GM23338 (cell line): ENCODE data around the gene OLFML2A. TPM values are rescaled to one million over a fixed set of nuclear protein-coding genes. Genes with fewer than 3 reads are reported as not detected.

Experiments used
- ATAC-seq: fragments of 200-7000 bp; cut with Tn5 transposase; 3 replicates; pipeline ENCODE4 v1.9.1; 2020
- DNase-seq: peaks from one replicate; pipeline ENCODE4 v3.0.0-alpha.2; 2015; ENCODE audit warnings: low spot score
- H2AFZ ChIP-seq: fragments of 200-600 bp; sonication (generic); 2 replicates; pipeline ENCODE4 v1.8.0; 2016; ENCODE audit warnings: antibody characterized with exemption, mild to moderate bottlenecking, moderate library complexity
- H3F3A ChIP-seq: fragments of 200-600 bp; sonication (generic); replicated peaks from 2 replicates; pipeline ENCODE4 v1.8.0; 2017; ENCODE audit warnings: antibody characterized with exemption, mixed run types, low read depth
- H3K27ac ChIP-seq: fragments of 200-600 bp; sonication (generic); 2 replicates; pipeline ENCODE4 v1.6.1; 2016; ENCODE audit warnings: low read depth
- H3K27me3 ChIP-seq: fragments of 200-600 bp; sonication (generic); 2 replicates; pipeline ENCODE4 v1.8.0; 2016; ENCODE audit warnings: mild to moderate bottlenecking, mixed run types, moderate library complexity; ENCODE audit not compliant: insufficient read depth
- H3K36me3 ChIP-seq: fragments of 200-600 bp; sonication (generic); 2 replicates; pipeline ENCODE4 v1.8.0; 2016; ENCODE audit warnings: mild to moderate bottlenecking; ENCODE audit not compliant: insufficient read depth
- H3K4me1 ChIP-seq: fragments of 200-600 bp; sonication (generic); 2 replicates; pipeline ENCODE4 v1.8.0; 2016; ENCODE audit warnings: mild to moderate bottlenecking, moderate library complexity; ENCODE audit not compliant: insufficient read depth
- H3K4me2 ChIP-seq: fragments of 200-600 bp; sonication (generic); 2 replicates; pipeline ENCODE4 v1.7.1; 2017; ENCODE audit warnings: mixed run types
- H3K4me3 ChIP-seq: fragments of 200-600 bp; sonication (generic); 2 replicates; pipeline ENCODE4 v1.6.1; 2016; ENCODE audit warnings: mixed run types
- H3K79me2 ChIP-seq: fragments of 200-600 bp; sonication (generic); replicated peaks from 2 replicates; pipeline ENCODE4 v1.8.0; 2017; ENCODE audit warnings: mild to moderate bottlenecking; ENCODE audit not compliant: insufficient read depth
- H3K9me2 ChIP-seq: fragments of 200-600 bp; sonication (generic); 2 replicates; pipeline ENCODE4 v1.8.0; 2017; ENCODE audit not compliant: insufficient read depth
- H4K20me1 ChIP-seq: fragments of 200-600 bp; sonication (generic); replicated peaks from 2 replicates; pipeline ENCODE4 v1.8.0; 2017; ENCODE audit warnings: mild to moderate bottlenecking; ENCODE audit not compliant: insufficient read depth
- H3K27ac Mint-ChIP-seq: 2 replicates; pipeline ENCODE4 v1.8.0; 2020; ENCODE audit warnings: inconsistent platforms, mild to moderate bottlenecking, moderate library complexity, mixed read lengths
- H3K27me3 Mint-ChIP-seq: 3 replicates; pipeline ENCODE4 v1.8.0; 2022; ENCODE audit warnings: low read depth, mild to moderate bottlenecking, moderate library complexity, mixed read lengths, inconsistent platforms; ENCODE audit not compliant: insufficient read depth, poor library complexity
- H3K36me3 Mint-ChIP-seq: 3 replicates; pipeline ENCODE4 v1.8.0; 2021; ENCODE audit warnings: low read depth, mild to moderate bottlenecking, inconsistent platforms, moderate library complexity, mixed read lengths
- H3K4me1 Mint-ChIP-seq: 3 replicates; pipeline ENCODE4 v1.8.0; 2020; ENCODE audit warnings: mild to moderate bottlenecking, inconsistent platforms, mixed read lengths
- H3K4me3 Mint-ChIP-seq: 3 replicates; pipeline ENCODE4 v1.8.0; 2021; ENCODE audit warnings: moderate library complexity, mild to moderate bottlenecking, inconsistent platforms, mixed read lengths
- H3K9me3 Mint-ChIP-seq: 3 replicates; pipeline ENCODE4 v1.8.0; 2020; ENCODE audit warnings: moderate library complexity, mild to moderate bottlenecking, inconsistent platforms, mixed read lengths
- CREB1 ChIP-seq: fragments of 250-450 bp; sonication (Bioruptor Pico); IDR thresholded peaks from 2 replicates; pipeline ENCODE4 v1.5.0; 2020; ENCODE audit warnings: low read depth, mild to moderate bottlenecking, moderate library complexity
- ETS1 ChIP-seq: IDR thresholded peaks from 2 replicates; pipeline ENCODE4 v1.6.1; 2016; ENCODE audit warnings: antibody characterized with exemption
- EZH2 ChIP-seq: fragments of 200-600 bp; sonication (generic); IDR thresholded peaks from one replicate; pipeline ENCODE4 v1.8.0; 2017; ENCODE audit warnings: antibody characterized with exemption, mild to moderate bottlenecking, low read depth; ENCODE audit not compliant: unreplicated experiment
- EZH2phosphoT487 ChIP-seq: fragments of 200-600 bp; sonication (generic); IDR thresholded peaks from one replicate; pipeline ENCODE4 v1.8.1; 2018; ENCODE audit warnings: antibody characterized with exemption; ENCODE audit not compliant: unreplicated experiment
- NANOG ChIP-seq: IDR thresholded peaks from 2 replicates; pipeline ENCODE4 v1.6.1; 2016; ENCODE audit warnings: antibody characterized with exemption, borderline replicate concordance
- POLR2AphosphoS5 ChIP-seq: IDR thresholded peaks from 2 replicates; pipeline ENCODE4 v1.6.1; 2016; ENCODE audit warnings: antibody characterized with exemption, low read depth
- STAT1 ChIP-seq: IDR thresholded peaks from one replicate; pipeline ENCODE4 v1.6.1; 2016; ENCODE audit warnings: antibody characterized with exemption; ENCODE audit not compliant: unreplicated experiment
- ZNF331 ChIP-seq: fragments of 250-450 bp; sonication (Bioruptor Pico); IDR thresholded peaks from 2 replicates; pipeline ENCODE4 v1.5.0; 2020; ENCODE audit warnings: low read depth, mild to moderate bottlenecking, moderate library complexity
- polyA plus RNA-seq: library from polyadenylated mRNA; unstranded; fragments of >200 nt; fragmentation: Nextera tagmentation; extraction: Ambion mirVana; gene quantifications from 2 replicates; pipeline ENCODE4 v1.2.1, GENCODE V29; 2016
- total RNA-seq: library from RNA; depleted of rRNA; stranded (reverse); fragments of >200 nt; shearing (Covaris generic); gene quantifications from 2 replicates; pipeline ENCODE4 v1.2.3, GENCODE V29; 2014
- TF ChIP-seq, protein P1 (sequence below), 2 experiments: fragments of 200-600 bp in 1 of 2; sonication (generic) in 1 of 2; conservative IDR thresholded peaks; 2 replicates each; pipeline versions ENCODE4 v1.5.1 to v1.6.1; 2016 to 2017; ENCODE audit warnings: antibody characterized with exemption in 2 of 2, low read depth in 2 of 2, mild to moderate bottlenecking in 2 of 2, moderate library complexity in 1 of 2
- TF ChIP-seq, protein P2 (sequence below): fragments of 250-450 bp; sonication (Bioruptor Pico); IDR thresholded peaks from 2 replicates; pipeline ENCODE4 v1.5.0; 2020; ENCODE audit warnings: mild to moderate bottlenecking, moderate library complexity

OLFML2A gene
- total and polyA plus RNA-seq, 2 experiments from 2014 or later, result 1.1 to 6.7 TPM

- no peak for TF ChIP-seq NANOG
- TF ChIP-seq, protein P1, sequence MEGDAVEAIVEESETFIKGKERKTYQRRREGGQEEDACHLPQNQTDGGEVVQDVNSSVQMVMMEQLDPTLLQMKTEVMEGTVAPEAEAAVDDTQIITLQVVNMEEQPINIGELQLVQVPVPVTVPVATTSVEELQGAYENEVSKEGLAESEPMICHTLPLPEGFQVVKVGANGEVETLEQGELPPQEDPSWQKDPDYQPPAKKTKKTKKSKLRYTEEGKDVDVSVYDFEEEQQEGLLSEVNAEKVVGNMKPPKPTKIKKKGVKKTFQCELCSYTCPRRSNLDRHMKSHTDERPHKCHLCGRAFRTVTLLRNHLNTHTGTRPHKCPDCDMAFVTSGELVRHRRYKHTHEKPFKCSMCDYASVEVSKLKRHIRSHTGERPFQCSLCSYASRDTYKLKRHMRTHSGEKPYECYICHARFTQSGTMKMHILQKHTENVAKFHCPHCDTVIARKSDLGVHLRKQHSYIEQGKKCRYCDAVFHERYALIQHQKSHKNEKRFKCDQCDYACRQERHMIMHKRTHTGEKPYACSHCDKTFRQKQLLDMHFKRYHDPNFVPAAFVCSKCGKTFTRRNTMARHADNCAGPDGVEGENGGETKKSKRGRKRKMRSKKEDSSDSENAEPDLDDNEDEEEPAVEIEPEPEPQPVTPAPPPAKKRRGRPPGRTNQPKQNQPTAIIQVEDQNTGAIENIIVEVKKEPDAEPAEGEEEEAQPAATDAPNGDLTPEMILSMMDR (conservative IDR thresholded peaks at IDR 0.05; ENCODE audit: low read depth in 2 of 2), result no peak
- no peak for TF ChIP-seq ZNF331
- no peak for TF ChIP-seq POLR2AphosphoS5
Measured at GRCh38 chr9:124780757-124781151, 3.8 kb downstream of the OLFML2A start (continued).

DNA sequence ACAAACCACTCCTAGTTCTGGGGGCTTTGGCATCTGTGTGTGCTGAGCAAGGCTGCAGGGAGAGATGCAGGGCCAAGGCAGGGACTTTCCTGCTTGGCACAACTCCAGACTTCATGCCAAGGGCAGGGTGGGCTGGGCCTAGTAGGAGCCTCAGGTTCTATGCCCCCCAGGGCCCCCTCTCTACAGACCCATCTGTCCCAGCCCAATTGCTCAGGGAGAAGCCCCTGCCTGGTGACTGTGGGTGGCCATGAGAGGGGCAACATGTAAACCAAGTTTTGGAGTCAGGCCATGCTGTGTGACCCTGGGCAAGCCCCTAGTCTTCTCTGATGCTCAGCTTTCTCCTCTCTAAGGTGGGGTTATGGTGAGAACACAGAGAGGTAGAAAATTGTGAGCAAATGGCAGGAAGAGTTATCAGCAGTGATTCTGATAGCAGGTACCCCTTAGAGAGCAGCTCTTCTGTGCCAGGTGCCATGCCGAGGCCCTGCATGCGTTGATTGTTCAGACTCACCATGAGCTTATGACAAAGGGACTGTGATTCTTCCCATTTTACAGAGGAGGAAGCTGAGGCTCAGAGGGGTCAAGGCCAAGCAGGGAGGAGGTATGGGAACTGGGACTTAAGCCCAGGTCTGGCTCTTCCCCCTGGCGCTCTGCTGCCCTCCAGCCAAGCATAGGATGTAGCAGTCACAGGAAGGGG is 5.2 kb downstream of the OLFML2A start:
- H3F3A ChIP-seq, result peaks cover 6% of the 10 kb centered on the region; the same call in 1 of the 2 replicates
- H3K4me3 Mint-ChIP-seq, result no peak overlapping the region
- H4K20me1 ChIP-seq, result no peaks in the 10 kb centered on the region
- peaks cover 24% of the 10 kb centered on the region for H3K27me3 Mint-ChIP-seq
- peak overlapping the region; percentile 40; the same call in 1 of the 2 replicates for H3K27ac Mint-ChIP-seq
- H2AFZ ChIP-seq, result no peak overlapping the region
- no peaks in the 10 kb centered on the region for H3K9me3 Mint-ChIP-seq
- H3K36me3 ChIP-seq, result no peaks in the 10 kb centered on the region
- H3K27me3 ChIP-seq, result peaks cover 16% of the 10 kb centered on the region
- peaks cover 24% of the 10 kb centered on the region for H3K4me1 Mint-ChIP-seq
- H3K4me3 ChIP-seq, result no peak overlapping the region
- no peaks in the 10 kb centered on the region for H3K79me2 ChIP-seq
- H3K4me1 ChIP-seq, result peaks cover 17% of the 10 kb centered on the region; the same call in 1 of the 2 replicates
- no peaks in the 10 kb centered on the region; the same call in 2 of the 3 replicates for H3K36me3 Mint-ChIP-seq
- no peak overlapping the region for H3K4me2 ChIP-seq
- H3K27ac ChIP-seq, result no peak overlapping the region
- DNase-seq (no peak), ATAC-seq (no peak)
- no peaks in the 10 kb centered on the region for H3K9me2 ChIP-seq
- no peak for TF ChIP-seq NANOG
- TF ChIP-seq, protein P1 (conservative IDR thresholded peaks at IDR 0.05; ENCODE audit: low read depth in 2 of 2), result no peak
- TF ChIP-seq ZNF331, result no peak
- no peak for TF ChIP-seq STAT1
- TF ChIP-seq CREB1, result no peak
- TF ChIP-seq, protein P2, sequence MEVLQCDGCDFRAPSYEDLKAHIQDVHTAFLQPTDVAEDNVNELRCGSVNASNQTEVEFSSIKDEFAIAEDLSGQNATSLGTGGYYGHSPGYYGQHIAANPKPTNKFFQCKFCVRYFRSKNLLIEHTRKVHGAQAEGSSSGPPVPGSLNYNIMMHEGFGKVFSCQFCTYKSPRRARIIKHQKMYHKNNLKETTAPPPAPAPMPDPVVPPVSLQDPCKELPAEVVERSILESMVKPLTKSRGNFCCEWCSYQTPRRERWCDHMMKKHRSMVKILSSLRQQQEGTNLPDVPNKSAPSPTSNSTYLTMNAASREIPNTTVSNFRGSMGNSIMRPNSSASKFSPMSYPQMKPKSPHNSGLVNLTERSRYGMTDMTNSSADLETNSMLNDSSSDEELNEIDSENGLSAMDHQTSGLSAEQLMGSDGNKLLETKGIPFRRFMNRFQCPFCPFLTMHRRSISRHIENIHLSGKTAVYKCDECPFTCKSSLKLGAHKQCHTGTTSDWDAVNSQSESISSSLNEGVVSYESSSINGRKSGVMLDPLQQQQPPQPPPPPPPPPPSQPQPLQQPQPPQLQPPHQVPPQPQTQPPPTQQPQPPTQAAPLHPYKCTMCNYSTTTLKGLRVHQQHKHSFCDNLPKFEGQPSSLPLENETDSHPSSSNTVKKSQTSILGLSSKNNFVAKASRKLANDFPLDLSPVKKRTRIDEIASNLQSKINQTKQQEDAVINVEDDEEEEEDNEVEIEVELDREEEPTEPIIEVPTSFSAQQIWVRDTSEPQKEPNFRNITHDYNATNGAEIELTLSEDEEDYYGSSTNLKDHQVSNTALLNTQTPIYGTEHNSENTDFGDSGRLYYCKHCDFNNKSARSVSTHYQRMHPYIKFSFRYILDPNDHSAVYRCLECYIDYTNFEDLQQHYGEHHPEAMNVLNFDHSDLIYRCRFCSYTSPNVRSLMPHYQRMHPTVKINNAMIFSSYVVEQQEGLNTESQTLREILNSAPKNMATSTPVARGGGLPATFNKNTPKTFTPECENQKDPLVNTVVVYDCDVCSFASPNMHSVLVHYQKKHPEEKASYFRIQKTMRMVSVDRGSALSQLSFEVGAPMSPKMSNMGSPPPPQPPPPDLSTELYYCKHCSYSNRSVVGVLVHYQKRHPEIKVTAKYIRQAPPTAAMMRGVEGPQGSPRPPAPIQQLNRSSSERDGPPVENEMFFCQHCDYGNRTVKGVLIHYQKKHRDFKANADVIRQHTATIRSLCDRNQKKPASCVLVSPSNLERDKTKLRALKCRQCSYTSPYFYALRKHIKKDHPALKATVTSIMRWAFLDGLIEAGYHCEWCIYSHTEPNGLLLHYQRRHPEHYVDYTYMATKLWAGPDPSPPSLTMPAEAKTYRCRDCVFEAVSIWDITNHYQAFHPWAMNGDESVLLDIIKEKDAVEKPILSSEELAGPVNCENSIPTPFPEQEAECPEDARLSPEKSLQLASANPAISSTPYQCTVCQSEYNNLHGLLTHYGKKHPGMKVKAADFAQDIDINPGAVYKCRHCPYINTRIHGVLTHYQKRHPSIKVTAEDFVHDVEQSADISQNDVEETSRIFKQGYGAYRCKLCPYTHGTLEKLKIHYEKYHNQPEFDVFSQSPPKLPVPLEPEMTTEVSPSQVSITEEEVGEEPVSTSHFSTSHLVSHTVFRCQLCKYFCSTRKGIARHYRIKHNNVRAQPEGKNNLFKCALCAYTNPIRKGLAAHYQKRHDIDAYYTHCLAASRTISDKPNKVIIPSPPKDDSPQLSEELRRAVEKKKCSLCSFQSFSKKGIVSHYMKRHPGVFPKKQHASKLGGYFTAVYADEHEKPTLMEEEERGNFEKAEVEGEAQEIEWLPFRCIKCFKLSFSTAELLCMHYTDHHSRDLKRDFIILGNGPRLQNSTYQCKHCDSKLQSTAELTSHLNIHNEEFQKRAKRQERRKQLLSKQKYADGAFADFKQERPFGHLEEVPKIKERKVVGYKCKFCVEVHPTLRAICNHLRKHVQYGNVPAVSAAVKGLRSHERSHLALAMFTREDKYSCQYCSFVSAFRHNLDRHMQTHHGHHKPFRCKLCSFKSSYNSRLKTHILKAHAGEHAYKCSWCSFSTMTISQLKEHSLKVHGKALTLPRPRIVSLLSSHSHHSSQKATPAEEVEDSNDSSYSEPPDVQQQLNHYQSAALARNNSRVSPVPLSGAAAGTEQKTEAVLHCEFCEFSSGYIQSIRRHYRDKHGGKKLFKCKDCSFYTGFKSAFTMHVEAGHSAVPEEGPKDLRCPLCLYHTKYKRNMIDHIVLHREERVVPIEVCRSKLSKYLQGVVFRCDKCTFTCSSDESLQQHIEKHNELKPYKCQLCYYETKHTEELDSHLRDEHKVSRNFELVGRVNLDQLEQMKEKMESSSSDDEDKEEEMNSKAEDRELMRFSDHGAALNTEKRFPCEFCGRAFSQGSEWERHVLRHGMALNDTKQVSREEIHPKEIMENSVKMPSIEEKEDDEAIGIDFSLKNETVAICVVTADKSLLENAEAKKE (CRISPR knock-in tag), result no peak
- no peak for TF ChIP-seq POLR2AphosphoS5
- TF ChIP-seq EZH2, result no peak
- no peak for TF ChIP-seq ETS1
- TF ChIP-seq EZH2phosphoT487, result no peak
